Ovary (tissue), 9 donors: Measurements from ENCODE around the gene PHLPP2. TPM values are rescaled to one million over a fixed set of nuclear protein-coding genes. Genes with fewer than 3 reads are reported as not detected.

ENCODE experiments used
- DNase-seq, 5 donors: peaks; one replicate each; pipeline ENCODE4 v3.0.0-alpha.2; 2019 to 2020
- H3K27ac ChIP-seq, 2 donors: fragments of 200-600 bp; one replicate each; pipeline versions ENCODE4 v1.5.1 to v1.8.0; 2019 to 2022
- H3K27me3 ChIP-seq: fragments of 200-600 bp; one replicate; pipeline ENCODE4 v1.8.0; 2022
- H3K36me3 ChIP-seq: fragments of 200-600 bp; sonication (generic); one replicate; pipeline ENCODE4 v1.5.1; 2019
- H3K4me1 ChIP-seq: one replicate; pipeline ENCODE4 v1.8.1; 2013; ENCODE audit warnings: mild to moderate bottlenecking, moderate library complexity; ENCODE audit not compliant: insufficient read depth
- H3K4me3 ChIP-seq: fragments of 200-600 bp; sonication (generic); one replicate; pipeline ENCODE4 v1.5.1; 2017
- H3K9me3 ChIP-seq, 2 donors: fragments of 200-600 bp in 1 of 2; sonication (generic) in 1 of 2; one replicate each; pipeline versions ENCODE4 v1.5.1 to v1.8.1; 2013 to 2019; ENCODE audit warnings: mild to moderate bottlenecking in 1 of 2, moderate library complexity in 1 of 2
- EP300 ChIP-seq: sonication (generic); formaldehyde crosslinking; IDR thresholded peaks from one replicate; pipeline ENCODE4 v1.6.1; 2017; ENCODE audit warnings: antibody characterized with exemption
- POLR2A ChIP-seq: fragments of 450-650 bp; IDR thresholded peaks from one replicate; pipeline ENCODE4 v1.6.1; 2017; ENCODE audit warnings: antibody characterized with exemption, mild to moderate bottlenecking, moderate library complexity
- WGBS, 3 donors: extraction: QIAGEN DNeasy Blood & Tissue Kit in 1 of 3; methylation state at CpG; one replicate each; pipeline versions ENCODE4 v1.1.5 to v1.1.7; 2013 to 2017; 5-methylcytosine and 5-hydroxymethylcytosine counted together
- intact Hi-C, 4 donors: fragments of 100-400 bp; cut with DNase I; formaldehyde crosslinking; loops; one replicate each; pipeline versions ENCODE4 v1.11.0 to v1.15.1; 2022 to 2023
- polyA plus RNA-seq, 2 donors: library from polyadenylated mRNA; stranded (reverse); fragments of 200-250 nt in 1 of 2; fragments of 350-450 nt in 1 of 2; fragmentation: Illumina TruSeq in 1 of 2; extraction: RNeasy Lipid Tissue Mini Kit (QIAGEN cat#74804) in 1 of 2; gene quantifications; one replicate each; pipeline ENCODE4 v1.2.3, GENCODE V29; 2013 to 2014
- total RNA-seq, 7 donors: library from RNA; depleted of rRNA in 2 of 7; stranded (reverse); fragments of >200 nt in 2 of 7; fragmentation: NEBNext Ultra II Directional in 3 of 7; extraction: Animal tissue kit (Norgen Biotek cat#: 25700) in 3 of 7; gene quantifications; one replicate each; pipeline versions ENCODE4 v1.1.0 to v1.2.4, GENCODE V29; 2016 to 2023
- TF ChIP-seq, protein P1 (sequence below), 3 donors: fragments of 450-650 bp in 2 of 3; fragments of 200-600 bp in 1 of 3; IDR thresholded peaks; one replicate each; pipeline versions ENCODE4 v1.5.1 to v1.8.0; 2016 to 2022; ENCODE audit warnings: antibody characterized with exemption in 3 of 3, mild to moderate bottlenecking in 1 of 3
- donor health status: DM: no; HTN: no; CAD: no; lungs with moderate emphysema.
- donor health status: DM: no; HTN: no; CAD: no.
- donor health status: Bipolar disorder and iron deficiency.
- donor health status: DM: yes; HTN: yes; CAD: no.
- donor health status: DM: no; HTN: no; CAD: no.
- donor health status: DM: yes; HTN: yes; CAD: no.

PHLPP2 gene
- total and polyA plus RNA-seq, 9 donors = 3.5 to 19.0 (median 11.0) TPM

DNA sequence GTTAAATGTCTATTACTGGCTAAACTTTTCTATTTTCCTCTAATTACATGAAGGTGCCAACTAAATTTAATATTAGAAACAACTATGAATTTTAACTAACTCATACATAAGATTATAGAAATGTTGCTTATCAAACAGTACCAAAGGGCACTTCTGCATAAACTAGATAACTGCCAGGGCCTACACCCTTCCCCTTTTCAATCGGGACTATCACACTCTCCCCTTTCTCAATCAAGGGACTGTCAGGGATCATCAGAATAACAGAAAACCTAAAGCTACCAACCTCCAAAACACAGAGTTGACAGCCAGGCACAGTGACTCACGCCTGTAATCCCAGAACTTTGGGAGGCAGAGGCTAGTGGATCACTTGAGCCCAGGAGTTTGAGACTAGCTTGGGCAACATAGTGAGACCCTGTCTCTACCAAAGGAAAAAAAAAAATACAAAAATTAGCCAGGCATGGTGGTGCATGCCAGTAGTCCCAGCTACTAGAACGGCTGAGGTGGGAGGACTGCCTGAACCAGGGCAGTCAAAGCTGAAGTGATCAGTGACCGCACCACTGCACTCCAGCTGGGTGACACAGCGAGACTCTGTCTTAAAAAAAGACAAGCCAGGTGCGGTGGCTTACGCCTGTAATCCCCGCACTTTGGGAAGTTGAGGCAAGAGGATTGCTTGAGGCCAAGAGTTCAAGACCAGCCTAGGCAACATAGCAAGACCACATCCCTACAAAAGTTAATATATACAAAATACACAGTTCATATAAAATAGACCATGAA is 3.2 kb upstream of the PHLPP2 start:
- no peak overlapping the region for H3K27ac ChIP-seq
- no peak overlapping the region for H3K4me3 ChIP-seq
- DNase-seq = no peak
- H3K36me3 ChIP-seq = no peaks in the 10 kb centered on the region
- H3K4me1 ChIP-seq = peaks cover 4% of the 10 kb centered on the region
- intact Hi-C loops = no loop called here
- TF ChIP-seq POLR2A = no peak
- TF ChIP-seq, protein P1, sequence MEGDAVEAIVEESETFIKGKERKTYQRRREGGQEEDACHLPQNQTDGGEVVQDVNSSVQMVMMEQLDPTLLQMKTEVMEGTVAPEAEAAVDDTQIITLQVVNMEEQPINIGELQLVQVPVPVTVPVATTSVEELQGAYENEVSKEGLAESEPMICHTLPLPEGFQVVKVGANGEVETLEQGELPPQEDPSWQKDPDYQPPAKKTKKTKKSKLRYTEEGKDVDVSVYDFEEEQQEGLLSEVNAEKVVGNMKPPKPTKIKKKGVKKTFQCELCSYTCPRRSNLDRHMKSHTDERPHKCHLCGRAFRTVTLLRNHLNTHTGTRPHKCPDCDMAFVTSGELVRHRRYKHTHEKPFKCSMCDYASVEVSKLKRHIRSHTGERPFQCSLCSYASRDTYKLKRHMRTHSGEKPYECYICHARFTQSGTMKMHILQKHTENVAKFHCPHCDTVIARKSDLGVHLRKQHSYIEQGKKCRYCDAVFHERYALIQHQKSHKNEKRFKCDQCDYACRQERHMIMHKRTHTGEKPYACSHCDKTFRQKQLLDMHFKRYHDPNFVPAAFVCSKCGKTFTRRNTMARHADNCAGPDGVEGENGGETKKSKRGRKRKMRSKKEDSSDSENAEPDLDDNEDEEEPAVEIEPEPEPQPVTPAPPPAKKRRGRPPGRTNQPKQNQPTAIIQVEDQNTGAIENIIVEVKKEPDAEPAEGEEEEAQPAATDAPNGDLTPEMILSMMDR (IDR thresholded peaks at IDR 0.05) = no peak
- no peak for TF ChIP-seq EP300
- WGBS, 3 donors = 84 to 88% (median 87%) methylated on average over 8 of the region's 8 CpGs
- H3K9me3 ChIP-seq = no peaks in the 10 kb centered on the region
- H3K27me3 ChIP-seq = no peaks in the 10 kb centered on the region

DNA sequence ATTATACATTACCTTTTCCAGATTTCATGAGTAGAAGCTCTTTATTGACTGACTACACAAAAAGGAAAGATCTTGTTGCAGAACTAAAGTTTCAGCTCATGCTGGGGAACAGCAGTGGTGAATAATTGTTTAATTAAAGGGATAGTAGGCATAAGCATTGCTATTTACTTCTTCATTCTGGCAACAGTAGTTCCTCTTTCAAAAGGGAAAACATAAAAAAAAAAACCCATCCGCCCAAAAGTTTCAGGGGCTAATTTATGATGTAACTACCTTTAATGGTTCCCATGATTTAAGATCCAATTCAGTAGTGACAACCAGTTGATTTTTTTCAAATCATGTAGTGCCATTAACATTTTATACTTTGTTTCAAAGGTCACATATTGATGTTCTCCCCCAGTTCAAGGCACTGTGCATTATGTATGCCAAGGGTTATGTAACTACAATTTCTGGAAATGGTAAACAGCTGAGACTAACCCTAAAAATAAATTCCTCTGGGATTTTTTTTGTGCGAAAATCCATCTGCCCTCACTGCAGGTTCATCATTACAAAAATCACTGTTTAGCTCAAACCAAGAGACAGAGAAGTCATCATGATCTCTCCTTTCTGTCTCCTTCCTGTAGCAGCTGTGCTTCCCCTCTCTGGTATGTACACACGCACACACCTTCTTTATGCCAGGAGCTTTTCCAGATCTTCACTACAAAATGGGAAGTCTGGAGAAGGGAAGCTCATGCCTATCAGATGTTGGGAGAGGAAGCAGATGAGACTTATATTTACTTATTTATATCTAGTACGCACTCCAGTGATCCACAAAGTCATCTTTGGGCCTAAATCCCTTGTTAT is 2.2 kb upstream of the PHLPP2 start:
- no peak overlapping the region for H3K4me3 ChIP-seq
- TF ChIP-seq EP300 = no peak
- no peak for TF ChIP-seq POLR2A
- TF ChIP-seq, protein P1 (IDR thresholded peaks at IDR 0.05) = no peak
- no peaks in the 10 kb centered on the region for H3K36me3 ChIP-seq
- H3K4me1 ChIP-seq = peaks cover 4% of the 10 kb centered on the region
- H3K27me3 ChIP-seq = no peaks in the 10 kb centered on the region
- 45 to 54% (median 48%) methylated on average over 4 of the region's 4 CpGs for WGBS, 3 donors
- intact Hi-C loops = no loop called here
- no peaks in the 10 kb centered on the region for H3K9me3 ChIP-seq
- no peak for DNase-seq
- H3K27ac ChIP-seq = peak overlapping the region in 1 of 2 donors; percentile 3

DNA sequence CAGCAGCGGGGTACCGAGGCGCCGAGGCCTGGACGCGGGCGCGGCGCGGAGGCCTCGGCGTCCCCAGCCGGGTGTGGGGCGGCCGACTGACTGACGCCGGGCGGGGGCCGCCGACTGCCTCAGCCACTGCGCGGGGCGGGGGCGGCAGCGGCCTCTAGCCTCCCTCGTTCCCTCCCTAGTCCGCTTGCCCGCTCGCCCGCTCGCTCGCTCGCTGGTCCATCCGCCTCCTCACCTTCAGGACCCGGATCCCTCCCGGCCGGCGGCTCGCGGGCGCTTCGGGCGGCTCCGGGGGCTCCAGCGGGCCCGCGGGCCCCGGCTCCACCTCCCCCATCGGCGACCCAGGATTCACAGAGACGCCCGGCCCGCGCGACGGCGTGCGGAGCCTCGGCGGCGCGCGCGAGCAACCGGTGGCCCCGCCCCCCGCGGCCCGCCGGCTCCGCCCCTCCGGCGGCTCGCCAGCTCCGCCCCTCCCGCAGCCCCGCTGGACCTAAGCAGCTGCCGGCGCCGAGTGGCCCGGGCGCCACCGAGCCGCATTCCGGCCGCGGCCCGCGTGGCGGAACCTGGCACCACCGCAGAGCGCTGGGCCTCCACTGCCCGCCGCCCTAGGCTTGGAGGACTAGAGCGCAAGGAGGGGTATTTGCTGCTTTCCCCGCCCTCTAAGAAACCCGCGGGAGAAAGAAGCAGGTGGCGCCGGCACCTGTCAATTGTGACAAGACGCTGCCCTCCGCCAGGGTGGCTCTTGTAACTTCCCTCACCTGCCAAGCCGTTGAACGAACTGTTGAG is 773 bp downstream of the PHLPP2 start:
- intact Hi-C loops = no loop called here
- 0% methylated on average over 17 to 104 of the region's 104 CpGs for WGBS, 3 donors

More for the DNA sequence above, 773 bp downstream of the PHLPP2 start:
- Histone ChIP-seq H3K9me3 (no peaks in the 10 kb centered on the region), H3K4me1 (peaks cover 4% of the 10 kb centered on the region), H3K27ac (peak overlapping the region; percentile 90 to 95), H3K36me3 (no peaks in the 10 kb centered on the region), H3K27me3 (no peaks in the 10 kb centered on the region), H3K4me3 (peak overlapping the region; percentile 70)
- DNase-seq = peak; percentile 72 to 87 (median 79)
- TF ChIP-seq EP300 = no peak
- peak; percentile 40 for TF ChIP-seq POLR2A
- TF ChIP-seq, protein P1 (IDR thresholded peaks at IDR 0.05) = no peak
